ENCODE measurements around the gene CLDN22.

GRCh38 chr4:183330841-183331240 lies 10.8 kb upstream of the CLDN22 start:
- TF ChIP-seq GLIS3 (CRISPR knock-in tag; IDR thresholded peaks at IDR 0.05), result no peak
- no peak for TF ChIP-seq ZNF8 (CRISPR knock-in tag; IDR thresholded peaks at IDR 0.05)
- TF ChIP-seq ZNF565 (CRISPR knock-in tag; conservative IDR thresholded peaks at IDR 0.05; ENCODE audit: low read depth), result no peak
- no peak for TF ChIP-seq TOX (CRISPR knock-in tag; IDR thresholded peaks at IDR 0.05; ENCODE audit: borderline replicate concordance)
- TF ChIP-seq RARB (CRISPR knock-in tag; IDR thresholded peaks at IDR 0.05), result no peak
- TF ChIP-seq CSRNP3 (CRISPR knock-in tag; IDR thresholded peaks at IDR 0.05), result no peak
- no peak for TF ChIP-seq ISL1 (CRISPR knock-in tag; IDR thresholded peaks at IDR 0.05)
- TF ChIP-seq PATZ1 (CRISPR knock-in tag; IDR thresholded peaks at IDR 0.05; ENCODE audit: borderline replicate concordance), result no peak
- no peak for TF ChIP-seq SNAI2 (CRISPR knock-in tag; IDR thresholded peaks at IDR 0.05)
- TF ChIP-seq ZNF70 (CRISPR knock-in tag; IDR thresholded peaks at IDR 0.05), result no peak
- TF ChIP-seq ESRRG (CRISPR knock-in tag; IDR thresholded peaks at IDR 0.05), result no peak
- TF ChIP-seq POU6F1 (CRISPR knock-in tag; IDR thresholded peaks at IDR 0.05; ENCODE audit: borderline replicate concordance, low read depth), result no peak
- TF ChIP-seq CREB5 (CRISPR knock-in tag; IDR thresholded peaks at IDR 0.05; ENCODE audit: low read depth), result no peak
- no peak for TF ChIP-seq ZFP3 (CRISPR knock-in tag; IDR thresholded peaks at IDR 0.05)
